HPDE6-E6E7 (cell line): ENCODE measurements around the gene ATXN1.
A peak's percentile ranks its signal among the peaks of the same experiment; 100 is the strongest.

Experiments
- DNase-seq: peaks from one replicate; pipeline ENCODE4 v3.0.0; 2011; ENCODE audit warnings: missing footprints; ENCODE audit errors: extremely low spot score

The ATXN1 gene

GRCh38 chr6:16257999-16258708 lies 503.1 kb downstream of the ATXN1 start:
- no peak for DNase-seq

- no peak for DNase-seq
Observed at GRCh38 chr6:16256781-16257180, 504.5 kb downstream of the ATXN1 start.

- DNase-seq, result no peak
Observed at GRCh38 chr6:16254535-16254934, 506.7 kb downstream of the ATXN1 start.

- DNase-seq, result no peak
Observed at GRCh38 chr6:16253399-16254144, 507.7 kb downstream of the ATXN1 start.

- DNase-seq, result no peak
Observed at GRCh38 chr6:16252686-16253299, 508.5 kb downstream of the ATXN1 start.

- DNase-seq, result peak; percentile 34
Observed at GRCh38 chr6:16251706-16252105, 509.6 kb downstream of the ATXN1 start.

- DNase-seq, result no peak
Observed at GRCh38 chr6:16249971-16250370, 511.3 kb downstream of the ATXN1 start.
